Purkinje cell (primary cell): ENCODE results near the gene DNMT3L. TPM values are rescaled to one million over a fixed set of nuclear protein-coding genes. Genes with fewer than 3 reads are reported as not detected.

Experiments used
- polyA plus RNA-seq: library from polyadenylated mRNA; unstranded; fragments of >200 nt; fragmentation: Nextera tagmentation; gene quantifications from 2 replicates; pipeline ENCODE4 v1.2.1, GENCODE V29; 2014

The DNMT3L gene
- polyA plus RNA-seq: not detected in 2 replicates

DNA sequence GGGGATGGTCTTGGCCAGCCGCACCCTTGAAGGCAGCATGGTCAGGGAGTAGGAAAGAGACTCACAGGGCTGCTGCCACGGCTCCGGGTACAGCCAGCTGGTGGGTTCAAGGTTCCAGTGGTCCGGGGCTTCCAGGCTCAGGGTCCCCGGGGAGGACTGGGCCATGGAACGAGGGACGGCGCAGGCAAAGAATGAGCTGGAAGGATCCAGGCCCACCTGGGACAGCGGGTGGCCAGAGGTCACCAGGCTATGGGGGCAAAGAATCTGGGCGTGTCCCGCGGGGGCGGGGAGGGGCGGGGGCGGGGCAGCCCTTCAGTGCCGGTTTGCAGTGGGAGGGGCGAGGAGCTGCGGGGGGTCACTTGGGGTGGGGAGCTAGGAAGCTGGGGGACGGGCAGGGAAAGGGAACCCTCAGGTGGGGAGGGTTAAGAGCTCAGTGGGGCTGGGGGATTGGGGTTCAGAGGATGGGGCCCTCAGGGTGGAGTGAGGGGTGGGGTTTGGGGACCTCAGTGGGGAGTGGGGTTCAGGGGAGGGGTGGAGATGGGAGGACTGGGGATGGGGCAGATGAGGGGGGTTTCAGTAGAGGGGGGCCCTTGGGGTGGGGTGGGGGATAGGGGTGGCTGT is at the start of gene DNMT3L:
Gene DNMT3L, minus strand, starts transcription at position 223 of the 621 bp plus-strand sequence. CDS start 638 bp downstream, outside the sequence.

DNA sequence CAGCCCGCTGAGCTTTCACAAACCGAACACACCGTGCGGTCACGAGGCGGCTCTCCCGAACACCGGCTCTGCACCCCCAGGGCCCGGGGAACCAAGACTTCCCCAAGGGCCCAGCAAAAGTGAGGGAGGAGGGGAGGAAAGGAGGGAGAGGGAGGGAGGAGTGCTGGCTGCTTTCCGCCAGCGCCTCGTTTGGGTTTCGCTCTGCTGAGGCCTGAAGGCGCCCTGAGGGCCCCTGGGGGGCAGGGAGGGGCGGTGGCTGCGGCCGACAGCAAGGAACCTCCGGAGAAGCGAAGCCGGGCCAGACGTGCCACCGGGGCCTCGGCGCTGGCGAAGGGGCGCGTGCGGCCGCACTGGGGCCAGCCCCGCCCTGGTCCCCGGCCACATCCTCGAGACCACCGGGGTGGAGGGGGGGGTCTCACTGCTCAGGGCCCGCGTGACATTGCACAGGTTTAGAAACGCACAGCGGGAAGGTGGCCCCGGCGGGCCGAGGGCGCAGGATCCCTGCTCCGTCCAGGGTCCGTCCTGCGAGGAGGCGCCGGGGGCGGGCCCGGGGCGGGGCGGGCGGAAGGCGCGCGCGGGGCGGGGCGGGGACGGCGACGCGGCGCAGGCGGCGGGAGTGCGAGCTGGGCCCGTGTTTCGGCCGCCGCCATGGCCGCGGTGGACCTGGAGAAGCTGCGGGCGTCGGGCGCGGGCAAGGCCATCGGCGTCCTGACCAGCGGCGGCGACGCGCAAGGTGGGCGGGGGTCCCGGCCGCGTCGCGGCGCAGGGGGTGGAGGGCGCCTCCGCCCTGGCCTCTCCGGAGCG is 38.0 kb upstream of the DNMT3L start, which contains the start of gene PFKL:
Gene PFKL, plus strand, starts transcription at position 596 of the 804 bp plus-strand sequence. Its CDS starts 53 bp downstream, at position 649.

DNA sequence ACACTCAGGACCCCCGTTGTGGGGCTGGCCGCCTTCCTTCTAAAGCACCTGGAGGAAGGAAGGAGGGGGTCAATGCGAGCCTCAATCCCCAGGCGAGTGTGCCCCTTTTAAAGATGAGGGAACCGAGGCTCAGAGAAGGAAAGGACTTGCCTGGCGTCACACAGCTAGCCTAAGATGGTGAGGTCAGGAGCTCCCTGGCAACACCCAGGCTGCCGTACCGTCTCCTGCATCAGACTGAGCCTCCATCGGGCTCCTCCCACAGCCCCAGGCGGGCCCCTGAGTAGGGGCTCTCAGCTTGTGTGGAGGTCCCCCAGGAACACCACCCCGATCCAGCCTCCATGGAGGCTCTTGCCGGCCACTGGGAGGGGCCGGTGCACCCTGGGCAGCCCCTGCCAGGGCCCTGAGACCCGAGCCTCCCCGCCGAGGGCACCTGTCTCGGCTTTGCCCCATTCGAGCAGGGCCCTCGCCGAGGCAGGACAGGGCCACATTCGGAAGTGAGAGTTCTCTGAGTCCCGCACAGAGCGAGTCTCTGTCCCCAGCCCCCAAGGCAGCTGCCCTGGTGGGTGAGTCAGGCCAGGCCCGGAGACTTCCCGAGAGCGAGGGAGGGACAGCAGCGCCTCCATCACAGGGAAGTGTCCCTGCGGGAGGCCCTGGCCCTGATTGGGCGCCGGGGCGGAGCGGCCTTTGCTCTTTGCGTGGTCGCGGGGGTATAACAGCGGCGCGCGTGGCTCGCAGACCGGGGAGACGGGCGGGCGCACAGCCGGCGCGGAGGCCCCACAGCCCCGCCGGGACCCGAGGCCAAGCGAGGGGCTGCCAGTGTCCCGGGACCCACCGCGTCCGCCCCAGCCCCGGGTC is 23.7 kb upstream of the DNMT3L start, which contains the start of gene AIRE:
Gene AIRE, plus strand, starts transcription at position 739 of the 855 bp plus-strand sequence. CDS start 131 bp downstream, outside the sequence.

DNA sequence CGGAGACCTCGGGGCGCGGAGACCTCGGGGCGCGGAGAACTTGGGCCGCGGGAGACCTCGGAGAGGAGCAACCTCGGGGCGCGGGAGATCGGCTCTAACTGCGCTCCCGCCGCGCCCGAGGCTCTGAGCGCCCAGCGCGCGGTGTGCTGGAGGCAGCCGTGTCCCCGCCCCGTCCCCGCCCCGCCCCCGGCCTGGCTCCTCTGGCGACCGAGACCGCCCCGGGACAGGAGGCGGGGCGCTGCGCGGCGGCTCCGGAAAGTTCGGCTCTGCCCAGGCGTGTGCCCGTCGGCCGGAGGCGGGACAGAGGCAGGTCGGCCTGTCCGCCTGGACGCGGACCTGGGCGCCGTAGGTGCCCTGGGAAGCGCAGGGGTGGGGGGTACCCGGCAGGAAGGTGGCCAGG is 20.9 kb downstream of the DNMT3L start, which contains the start of gene ICOSLG:
Gene ICOSLG, minus strand, starts transcription at position 102 of the 400 bp plus-strand sequence. CDS start 126 bp downstream, outside the sequence.

Other genes starting within 250 kb of the DNMT3L start
- gene TRAPPC10, start 249.6 kb downstream of the DNMT3L start, polyA plus RNA-seq: 2.3 and 4.3 TPM in 2 replicates
- gene PWP2, start 154.5 kb downstream of the DNMT3L start, polyA plus RNA-seq: 1.7 and 2.3 TPM in 2 replicates
- gene GATD3, start 128.2 kb downstream of the DNMT3L start, polyA plus RNA-seq: 0.97 and 6.1 TPM in 2 replicates
- 0.19 TPM in 1 of 2 replicates, not detected in the other for gene ICOSLG, start 21.0 kb downstream of the DNMT3L start, polyA plus RNA-seq
- not detected in 2 replicates for gene AIRE, start 24.0 kb upstream of the DNMT3L start, polyA plus RNA-seq
- 2.0 and 3.1 TPM in 2 replicates for gene PFKL, start 38.2 kb upstream of the DNMT3L start, polyA plus RNA-seq
- gene CFAP410, start 77.5 kb upstream of the DNMT3L start, polyA plus RNA-seq: 0.74 and 5.1 TPM in 2 replicates
- gene TRPM2, start 91.7 kb upstream of the DNMT3L start, polyA plus RNA-seq: 4.9 and 6.2 TPM in 2 replicates
- not detected in 2 replicates for gene LRRC3, start 193.6 kb upstream of the DNMT3L start, polyA plus RNA-seq